K562 (cell line): ENCODE data around the gene HEXD. TPM values are rescaled to one million over a fixed set of nuclear protein-coding genes. Genes with fewer than 3 reads are reported as not detected.

Experiments used
- ATF3 ChIP-seq, 2 experiments: fragments of 450-650 bp in 1 of 2; sonication (generic) in 1 of 2; formaldehyde crosslinking in 1 of 2; IDR thresholded peaks in 1 of 2; conservative IDR thresholded peaks in 1 of 2; 2 replicates each; pipeline versions ENCODE4 v1.6.1 to v1.8.1; 2016 to 2023; ENCODE audit warnings: mild to moderate bottlenecking in 2 of 2, moderate library complexity in 2 of 2, inconsistent platforms in 1 of 2, missing genetic modification reagents in 1 of 2
- ELF2 ChIP-seq: fragments of 250-450 bp; sonication (Bioruptor Pico); IDR thresholded peaks from 2 replicates; pipeline ENCODE4 v1.5.0; 2021; ENCODE audit warnings: mild to moderate bottlenecking
- ETV5 ChIP-seq: sonication (generic); formaldehyde crosslinking; IDR thresholded peaks from 2 replicates; pipeline ENCODE4 v1.4.0; 2020; ENCODE audit warnings: low read depth, mild to moderate bottlenecking, missing genetic modification reagents
- ETV6 ChIP-seq, 3 experiments: fragments of 150-350 bp in 1 of 3; sonication (generic) in 1 of 3; formaldehyde crosslinking in 1 of 3; IDR thresholded peaks; 2 replicates each; pipeline versions ENCODE4 v1.6.1 to v1.8.0; 2014 to 2022; ENCODE audit warnings: borderline replicate concordance in 2 of 3, low read depth in 2 of 3, antibody characterized with exemption in 1 of 3, low read length in 1 of 3, mild to moderate bottlenecking in 1 of 3, missing genetic modification reagents in 1 of 3
- HCFC1 ChIP-seq: IDR thresholded peaks from 2 replicates; pipeline ENCODE4 v1.6.1; 2012; ENCODE audit warnings: low read depth, low read length, improper control_type of control experiment
- HDAC1 ChIP-seq, 2 experiments: fragments of 450-650 bp; IDR thresholded peaks; 2 replicates each; pipeline ENCODE4 v1.6.1; 2016 to 2017; ENCODE audit warnings: inconsistent platforms in 1 of 2, mild to moderate bottlenecking in 1 of 2, moderate library complexity in 1 of 2
- HNRNPL ChIP-seq: fragments of 200-400 bp; formaldehyde crosslinking; IDR thresholded peaks from 2 replicates; pipeline ENCODE4 v1.6.1; 2017; ENCODE audit warnings: low read depth, mild to moderate bottlenecking, low read length
- MXI1 ChIP-seq: IDR thresholded peaks from 2 replicates; pipeline ENCODE4 v1.6.1; 2011; ENCODE audit warnings: low read depth, mild to moderate bottlenecking, improper control_type of control experiment, low read length
- NONO ChIP-seq, 2 experiments: fragments of 200-400 bp in 1 of 2; fragments of 450-650 bp in 1 of 2; formaldehyde crosslinking in 1 of 2; IDR thresholded peaks; 2 replicates each; pipeline ENCODE4 v1.6.1; 2017; ENCODE audit warnings: low read depth in 2 of 2, mild to moderate bottlenecking in 2 of 2, moderate library complexity in 2 of 2, low read length in 1 of 2
- POLR2A ChIP-seq: fragments of 450-650 bp; conservative IDR thresholded peaks from 2 replicates; pipeline ENCODE4 v1.6.1; 2016
- TCF3 ChIP-seq: sonication (generic); formaldehyde crosslinking; IDR thresholded peaks from 2 replicates; pipeline ENCODE4 v1.4.0; 2020; ENCODE audit warnings: mild to moderate bottlenecking, missing genetic modification reagents
- TFE3 ChIP-seq: fragments of 450-650 bp; formaldehyde crosslinking; IDR thresholded peaks from 2 replicates; pipeline ENCODE4 v1.4.0; 2020; ENCODE audit warnings: mild to moderate bottlenecking, mixed read lengths
- ZNF263 ChIP-seq: sonication (generic); formaldehyde crosslinking; IDR thresholded peaks from 2 replicates; pipeline ENCODE4 v1.8.0; 2022; ENCODE audit warnings: mild to moderate bottlenecking, missing genetic modification reagents, borderline replicate concordance
- ZNF766 ChIP-seq: fragments of 200-800 bp; sonication (Bioruptor generic); conservative IDR thresholded peaks from 2 replicates; pipeline ENCODE4 v1.6.1; 2016; ENCODE audit warnings: missing genetic modification characterization, missing compliant biosample characterization
- polyA plus RNA-seq, 8 experiments: library from polyadenylated mRNA; depleted of rRNA in 4 of 8; stranded (reverse) in 5 of 8; unstranded in 3 of 8; fragments of >200 nt; fragmentation: Nextera tagmentation in 2 of 8; fragmentation: Illumina TruSeq in 1 of 8; extraction: Ambion mirVana in 2 of 8; extraction: Trizol in 1 of 8; gene quantifications; 2 replicates each; pipeline versions ENCODE4 v1.2.1 to v1.2.3, GENCODE V29; 2011 to 2014; ENCODE audit warnings: inconsistent platforms in 1 of 8, missing spikeins in 1 of 8
- total RNA-seq, 7 experiments: library from RNA; depleted of rRNA in 6 of 7; stranded (reverse); fragments of >200 nt in 6 of 7; fragmentation: Illumina TruSeq in 2 of 7; extraction: Trizol in 2 of 7; gene quantifications; 2 replicates each; pipeline versions ENCODE4 v1.2.1 to v1.2.3, GENCODE V29; 2011 to 2021; ENCODE audit warnings: low replicate concordance in 1 of 7
- TF ChIP-seq, protein P1 (sequence below): fragments of 250-450 bp; sonication (Bioruptor Pico); IDR thresholded peaks from 2 replicates; pipeline ENCODE4 v1.4.0; 2020; ENCODE audit warnings: borderline replicate concordance
- TF ChIP-seq, protein P2 (sequence below): fragments of 250-450 bp; sonication (Bioruptor Pico); IDR thresholded peaks from 2 replicates; pipeline ENCODE4 v1.8.0; 2021; ENCODE audit warnings: borderline replicate concordance, mild to moderate bottlenecking, moderate library complexity; ENCODE audit not compliant: poor library complexity, severe bottlenecking

The HEXD gene
- total and polyA plus RNA-seq, 9 of the 15 experiments (the other 6 are each of a cell fraction or from before 2014, with no cell fraction given) = 1.0 to 25.3 (median 10.0) TPM

DNA sequence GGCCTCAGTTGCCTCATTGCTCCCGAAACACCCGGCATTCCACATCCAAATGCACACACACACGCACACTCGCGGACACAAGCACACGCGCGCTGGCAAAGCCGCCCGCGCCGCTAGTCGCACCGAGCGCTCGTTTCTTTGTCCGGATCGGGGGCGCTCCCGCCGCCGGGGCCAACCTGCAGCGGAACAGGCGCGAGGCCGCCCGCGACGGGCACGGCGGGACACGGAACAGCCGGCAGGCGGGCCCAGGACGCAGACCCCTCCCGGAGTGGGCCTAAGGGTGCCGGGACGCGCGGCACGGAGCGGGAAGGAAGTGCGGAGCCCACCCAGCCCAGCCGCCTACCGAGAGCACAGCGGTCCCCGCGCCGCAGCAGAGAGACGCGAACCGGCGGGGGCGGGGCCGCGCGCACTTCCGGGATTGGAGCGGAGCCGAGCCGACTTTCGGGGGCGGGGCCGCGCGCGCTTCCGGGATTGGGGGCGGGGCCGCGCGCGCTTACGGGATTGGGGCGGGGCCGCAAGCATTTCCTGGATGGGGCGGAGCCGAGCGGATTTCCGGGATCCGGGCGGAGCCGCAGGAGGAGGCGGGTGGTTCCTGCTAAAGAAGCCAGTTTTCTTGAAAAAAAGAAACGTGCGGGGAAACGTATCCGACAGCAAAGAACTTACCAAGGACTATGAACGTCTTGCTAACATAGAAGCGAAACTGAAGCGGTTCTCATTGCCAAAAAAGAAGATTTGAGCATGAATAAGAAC is 32.4 kb downstream of the HEXD start, which contains the start of gene CYBC1 (continued):
- TF ChIP-seq, protein P1, sequence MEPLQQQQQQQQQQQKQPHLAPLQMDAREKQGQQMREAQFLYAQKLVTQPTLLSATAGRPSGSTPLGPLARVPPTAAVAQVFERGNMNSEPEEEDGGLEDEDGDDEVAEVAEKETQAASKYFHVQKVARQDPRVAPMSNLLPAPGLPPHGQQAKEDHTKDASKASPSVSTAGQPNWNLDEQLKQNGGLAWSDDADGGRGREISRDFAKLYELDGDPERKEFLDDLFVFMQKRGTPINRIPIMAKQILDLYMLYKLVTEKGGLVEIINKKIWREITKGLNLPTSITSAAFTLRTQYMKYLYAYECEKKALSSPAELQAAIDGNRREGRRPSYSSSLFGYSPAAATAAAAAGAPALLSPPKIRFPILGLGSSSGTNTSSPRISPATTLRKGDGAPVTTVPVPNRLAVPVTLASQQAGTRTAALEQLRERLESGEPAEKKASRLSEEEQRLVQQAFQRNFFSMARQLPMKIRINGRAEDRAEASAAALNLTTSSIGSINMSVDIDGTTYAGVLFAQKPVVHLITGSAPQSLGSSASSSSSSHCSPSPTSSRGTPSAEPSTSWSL (CRISPR knock-in tag) = no peak
- TF ChIP-seq POLR2A (peak; percentile 83), ELF2 (CRISPR knock-in tag) (peak; percentile 96), ZNF766 (CRISPR knock-in tag) (0 out of 2 replicates have a peak, but pooled peaks have one; percentile 57), ZNF263 (peak; percentile 32; the same call in 1 of the 2 replicates), MXI1 (no peak), TFE3 (CRISPR knock-in tag) (no peak), HNRNPL (no peak), HDAC1 (IDR thresholded peaks at IDR 0.05) (peak in 1 of 2 experiments; percentile 88; a peak in 2 of 4 replicates), ATF3 (IDR thresholded peaks at IDR 0.05) (no peak), ATF3 (CRISPR knock-in tag; conservative IDR thresholded peaks at IDR 0.05) (0 out of 2 replicates have a peak, but pooled peaks have one; percentile 56), HCFC1 (no peak; the same call in 1 of the 2 replicates), ETV5 (CRISPR knock-in tag) (peak; percentile 84), ETV6 (IDR thresholded peaks at IDR 0.05; ENCODE audit: borderline replicate concordance in 1 of 2, low read depth in 2 of 2, low read length in 1 of 2) (peak; percentile 67 to 87), ETV6 (CRISPR knock-in tag; IDR thresholded peaks at IDR 0.05; ENCODE audit: borderline replicate concordance) (no peak), TCF3 (CRISPR knock-in tag) (no peak; the same call in 1 of the 2 replicates), NONO (IDR thresholded peaks at IDR 0.05; ENCODE audit: low read depth in 2 of 2, low read length in 1 of 2) (peak in 1 of 2 experiments; percentile 87; a peak in 3 of 4 replicates)
- TF ChIP-seq, protein P2, sequence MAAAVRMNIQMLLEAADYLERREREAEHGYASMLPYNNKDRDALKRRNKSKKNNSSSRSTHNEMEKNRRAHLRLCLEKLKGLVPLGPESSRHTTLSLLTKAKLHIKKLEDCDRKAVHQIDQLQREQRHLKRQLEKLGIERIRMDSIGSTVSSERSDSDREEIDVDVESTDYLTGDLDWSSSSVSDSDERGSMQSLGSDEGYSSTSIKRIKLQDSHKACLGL (CRISPR knock-in tag) = no peak
